GM21737 (cell line): Measurements from ENCODE around the gene GLO1.
A peak's percentile ranks its signal among the peaks of the same experiment; 100 is the strongest.

Experiments used
- ATAC-seq: cut with Tn5 transposase; IDR thresholded peaks from one replicate; pipeline ENCODE4 v1.9.1; 2021; ENCODE audit warnings: mild to moderate bottlenecking, moderate library complexity; ENCODE audit not compliant: unreplicated experiment

Gene GLO1

DNA sequence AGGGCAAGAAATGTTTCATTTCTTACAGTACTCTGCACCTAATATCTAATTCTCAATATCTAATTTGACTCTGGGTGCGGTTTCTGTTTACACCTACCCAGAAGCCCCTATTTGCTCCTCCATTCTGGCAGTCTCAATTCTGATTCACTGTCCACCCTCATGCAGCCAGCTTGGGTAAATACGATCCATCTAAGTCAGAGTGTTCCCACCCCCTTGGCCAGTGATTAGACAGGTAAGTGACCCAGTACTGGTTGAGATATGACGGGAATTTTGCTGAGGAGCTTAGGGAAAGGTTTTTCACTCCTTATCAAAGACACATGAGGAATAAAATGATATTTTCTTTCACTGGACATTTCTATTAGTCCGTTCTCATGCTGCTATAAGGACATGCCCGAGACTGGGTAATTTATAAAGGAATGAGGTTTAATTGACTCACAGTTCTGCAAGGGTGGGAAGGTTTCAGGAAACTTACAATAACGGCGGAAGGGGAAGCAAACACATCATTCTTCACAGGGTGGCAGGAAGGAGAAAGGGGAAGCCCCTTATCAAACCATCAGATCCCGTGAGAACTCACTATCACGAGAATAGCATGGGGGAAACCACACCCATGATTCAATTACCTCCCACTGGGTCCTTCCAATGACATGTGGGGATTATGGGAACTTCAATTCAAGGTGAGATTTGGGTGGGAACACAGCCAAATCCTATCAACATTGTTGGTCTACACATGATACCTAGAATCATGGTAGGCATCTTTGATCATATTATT is 29.4 kb downstream of the GLO1 start:
- no peak for ATAC-seq

DNA sequence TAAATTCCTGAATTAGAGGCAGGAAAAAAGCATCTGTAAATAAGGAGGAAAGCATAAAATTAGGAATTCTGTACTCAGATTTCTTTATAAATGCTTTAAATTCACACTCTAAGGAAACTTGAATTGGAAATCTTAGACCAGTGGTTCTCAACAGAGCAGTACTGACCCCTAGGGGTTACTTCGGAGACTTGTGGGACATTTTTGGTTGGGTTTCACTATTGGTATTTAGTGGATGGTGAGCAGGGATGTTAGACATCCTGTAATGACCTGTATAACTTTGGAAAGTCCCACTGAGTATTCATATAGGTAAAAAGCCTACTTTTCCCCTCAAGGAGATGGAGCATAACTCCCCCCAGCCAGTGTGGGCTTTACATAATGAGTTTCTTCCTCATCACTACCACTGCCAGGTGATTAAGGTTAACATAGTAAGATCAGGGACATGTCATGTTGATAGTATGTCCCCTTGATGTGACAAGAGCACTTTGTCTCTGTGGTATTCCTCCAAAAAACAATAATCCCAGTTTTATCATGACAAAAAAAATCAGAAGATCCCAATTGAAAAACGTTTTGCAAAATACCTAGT is 31.0 kb downstream of the GLO1 start:
- ATAC-seq = peak; percentile 77

DNA sequence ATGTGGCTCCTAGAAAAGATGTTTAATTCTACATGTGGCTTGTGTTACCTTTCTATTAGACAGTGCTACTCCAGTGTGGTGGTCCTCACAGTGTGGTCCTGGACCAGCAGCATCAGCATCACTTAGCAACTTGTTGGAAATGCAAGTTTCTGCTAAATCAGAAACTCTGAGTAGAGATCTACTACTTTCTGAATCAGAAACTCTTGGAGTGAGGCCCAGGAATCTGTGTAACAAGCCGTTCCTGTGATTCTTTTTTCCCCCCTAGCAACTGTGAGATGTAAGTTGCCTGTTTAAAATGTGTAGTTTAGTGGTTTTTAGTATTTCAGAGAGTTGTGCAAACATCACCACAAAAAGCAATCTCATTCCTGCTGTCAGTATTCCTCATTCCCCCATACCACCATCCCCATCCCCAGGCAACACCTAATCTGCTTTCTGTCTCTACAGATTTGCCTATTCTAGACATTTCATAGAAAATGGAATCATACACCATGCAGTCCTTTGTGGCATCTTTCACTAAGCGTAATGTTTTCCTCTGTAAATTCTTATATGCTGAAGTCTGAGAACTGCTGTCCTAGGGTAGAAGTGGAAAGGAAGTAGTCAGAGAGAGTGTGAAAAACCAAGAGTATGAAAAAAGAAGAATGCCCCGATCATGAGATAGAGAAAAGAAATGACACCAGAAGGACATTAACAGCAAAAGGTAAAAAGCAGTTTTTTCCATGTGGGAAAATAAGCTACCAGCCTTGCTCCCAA is 44.4 kb downstream of the GLO1 start:
- ATAC-seq = no peak

DNA sequence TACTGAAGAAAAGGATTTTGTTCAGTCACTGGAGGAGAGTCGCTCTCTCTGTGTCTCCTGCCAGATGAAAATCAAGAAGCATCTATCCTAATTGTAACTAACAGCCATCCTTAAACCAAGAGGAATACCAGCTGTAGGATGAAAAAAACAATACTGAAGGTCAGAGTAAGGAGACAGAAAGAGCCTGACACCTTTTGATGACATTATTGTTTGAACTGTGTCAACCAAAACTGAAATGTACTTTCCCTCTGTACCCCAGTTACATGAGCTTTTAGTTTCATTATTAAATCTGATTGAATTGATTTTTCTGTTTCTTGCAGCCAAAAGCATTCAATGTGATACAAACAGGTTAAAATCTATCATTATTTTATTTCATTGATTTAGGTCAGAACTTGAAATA is 46.0 kb downstream of the GLO1 start:
- no peak for ATAC-seq

GRCh38 chr6:38654263-38654662 is 48.7 kb downstream of the GLO1 start:
- no peak for ATAC-seq

- no peak for ATAC-seq
Measured at GRCh38 chr6:38651121-38651784, 51.7 kb downstream of the GLO1 start.

GRCh38 chr6:38650207-38650752 is 52.7 kb downstream of the GLO1 start:
- ATAC-seq = no peak

- no peak for ATAC-seq
Measured at GRCh38 chr6:38649744-38650143, 53.2 kb downstream of the GLO1 start.

DNA sequence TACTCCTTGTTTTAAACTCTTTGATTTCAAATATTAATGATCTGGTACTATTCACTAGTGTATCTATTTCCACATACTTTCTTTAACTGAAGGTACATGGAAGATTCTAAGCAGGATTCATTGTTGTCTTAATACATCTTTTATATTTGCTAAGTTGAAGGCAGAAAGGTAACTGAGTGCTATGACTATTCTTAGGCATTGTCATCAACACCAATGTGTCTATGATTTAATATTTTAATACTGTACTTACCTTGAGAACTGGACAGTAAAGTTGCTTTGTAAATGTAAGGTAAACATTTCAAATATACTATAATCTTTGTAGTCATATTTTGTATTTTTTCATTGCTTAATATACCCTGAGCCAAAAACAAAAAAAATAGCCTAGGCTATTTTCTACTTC is 54.3 kb downstream of the GLO1 start:
- ATAC-seq = no peak

- no peak for ATAC-seq
Measured at GRCh38 chr6:38646166-38646878, 56.6 kb downstream of the GLO1 start.

- no peak for ATAC-seq
Measured at GRCh38 chr6:38644951-38645350, 58.0 kb downstream of the GLO1 start.

DNA sequence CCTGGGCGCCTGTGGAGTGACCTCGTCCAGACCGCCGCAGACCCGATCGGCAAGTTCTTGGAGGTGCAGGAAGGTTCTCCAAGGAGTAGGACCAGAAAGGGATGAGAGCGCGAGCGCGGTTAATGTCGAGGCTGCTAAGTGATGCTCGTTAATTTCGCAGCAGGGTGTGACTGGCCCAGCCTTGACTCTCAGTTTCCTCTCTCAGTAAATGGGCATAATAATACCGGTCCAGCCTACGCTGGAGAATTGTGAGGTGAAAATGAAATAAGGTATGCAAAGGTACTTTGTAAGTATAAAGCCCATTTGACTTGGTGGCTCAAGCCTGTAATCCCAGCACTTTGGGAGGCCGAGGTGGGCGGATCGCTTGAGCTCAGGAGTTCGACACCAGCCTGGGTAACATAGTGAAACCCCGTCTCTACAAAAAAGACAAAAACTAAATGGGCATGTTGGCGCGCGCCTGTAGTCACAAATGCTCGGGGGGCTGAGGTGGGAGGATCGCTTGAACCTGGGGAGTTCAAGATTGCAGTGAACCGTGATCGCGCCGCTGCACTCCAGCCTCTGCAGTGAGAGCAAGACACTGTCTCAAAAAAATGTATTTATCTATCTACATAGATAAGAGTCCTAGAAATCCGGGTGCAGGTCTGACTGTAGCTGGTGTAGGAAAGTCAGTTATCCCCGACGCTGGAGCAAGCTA is 62.6 kb downstream of the GLO1 start:
- ATAC-seq = no peak

- peak; percentile 82 for ATAC-seq
Measured at GRCh38 chr6:38639498-38640215, 63.3 kb downstream of the GLO1 start, which contains the start of gene BTBD9. BTBD9 (minus strand) TSS chr6:38639929.

GRCh38 chr6:38638941-38639497 is 63.9 kb downstream of the GLO1 start:
- ATAC-seq = peak; percentile 22

DNA sequence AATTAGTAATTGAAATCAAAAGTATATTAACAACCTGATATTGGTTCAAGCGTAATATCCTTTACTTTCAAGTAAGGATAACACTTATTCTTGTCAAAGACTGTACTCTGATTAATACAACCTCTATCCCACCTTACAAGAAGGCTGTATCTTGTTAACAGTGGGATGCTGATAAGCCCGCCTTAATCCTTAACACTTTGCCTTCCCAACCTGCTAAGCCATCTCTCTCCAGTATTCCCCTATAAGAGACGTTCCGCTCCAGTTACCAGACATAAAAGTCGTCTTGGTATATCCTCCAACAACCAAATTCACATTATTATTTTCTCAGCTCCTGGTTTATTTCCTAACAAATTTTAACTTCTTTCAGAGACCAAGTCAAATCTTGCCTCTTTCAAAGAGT is 65.2 kb downstream of the GLO1 start:
- no peak for ATAC-seq

GRCh38 chr6:38636027-38636426 is 66.9 kb downstream of the GLO1 start:
- ATAC-seq = no peak

GRCh38 chr6:38634518-38634917 is 68.4 kb downstream of the GLO1 start:
- ATAC-seq = no peak

DNA sequence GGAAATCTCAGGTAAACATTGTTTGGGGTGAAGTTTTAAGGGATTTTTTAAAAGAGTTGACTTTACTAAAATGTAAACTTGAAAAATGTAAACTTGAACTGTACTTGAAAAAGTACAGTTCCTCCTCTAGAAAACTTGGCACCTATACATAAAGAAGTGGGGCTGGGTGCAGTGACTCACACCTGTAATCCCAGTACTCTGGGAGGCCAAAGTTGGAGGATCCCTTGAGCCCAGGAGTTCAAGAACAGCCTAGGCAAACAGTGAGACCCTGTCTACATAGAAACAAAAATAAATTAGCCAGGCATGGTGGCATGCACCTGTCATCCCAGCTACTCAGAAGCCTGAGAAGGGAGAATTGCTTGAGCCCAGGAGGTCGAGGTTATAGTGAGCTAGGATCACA is 70.5 kb downstream of the GLO1 start:
- ATAC-seq = no peak

DNA sequence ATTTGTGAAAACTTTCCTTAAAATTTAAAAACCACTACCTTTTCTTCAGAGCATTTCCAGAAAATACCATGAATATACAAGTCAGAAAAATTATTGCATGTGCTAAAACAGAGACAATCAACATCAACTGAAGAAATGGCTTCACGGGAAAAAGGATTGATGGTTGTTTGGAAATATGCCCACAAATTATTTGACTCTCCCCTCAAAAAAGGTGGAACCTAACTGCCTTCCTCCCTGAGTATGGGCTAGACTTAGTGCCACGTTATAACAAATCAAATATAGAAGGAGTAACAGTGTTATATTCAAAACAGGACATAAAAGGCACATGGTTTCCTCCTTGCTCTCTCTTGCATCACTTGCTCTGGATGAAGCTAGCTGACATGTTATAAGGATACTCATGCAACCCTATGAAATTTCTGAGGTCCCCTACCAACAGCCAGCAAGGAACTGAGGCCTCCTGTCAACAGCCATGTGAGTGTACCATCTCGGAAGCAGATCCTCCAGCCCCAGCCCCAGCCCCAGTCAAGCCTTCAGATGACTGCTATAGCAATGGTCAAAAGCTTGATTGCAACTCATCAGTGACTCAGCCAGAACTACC is 71.7 kb downstream of the GLO1 start:
- ATAC-seq = no peak
